H1 (cell line): ENCODE measurements around the gene GPA33. TPM values are rescaled to one million over a fixed set of nuclear protein-coding genes. Genes with fewer than 3 reads are reported as not detected.

Experiments used
- CTCF ChIA-PET: fragments of 300-600 bp; sonication (Branson Sonifier 250); formaldehyde crosslinking; loops from one replicate; lab custom pipeline; 2021; ENCODE audit not compliant: partially characterized antibody; lab: Charles Lee
- POLR2A ChIA-PET: fragments of 300-600 bp; sonication (Branson Sonifier 250); formaldehyde crosslinking; loops from one replicate; lab custom pipeline; 2021; ENCODE audit warnings: inconsistent platforms; ENCODE audit not compliant: partially characterized antibody; lab: Charles Lee
- DNase-seq, 2 experiments: peaks; one replicate each; pipeline versions ENCODE4 v3.0.0 to v3.0.0-alpha.2; 2010 to 2022; ENCODE audit warnings: low spot score in 2 of 2, low read depth in 1 of 2, mixed read lengths in 1 of 2
- FAIRE-seq: peaks from 2 replicates; lab custom pipeline; 2011; peaks lifted over from hg19 to GRCh38; lab: Jason Lieb, UNC
- H2AFZ ChIP-seq: 2 replicates; pipeline ENCODE4 v1.8.1; 2012; ENCODE audit warnings: low read length, inconsistent platforms
- H2AK5ac ChIP-seq: 2 replicates; pipeline ENCODE4 v1.6.1; 2013; ENCODE audit warnings: low read depth, low read length
- H2BK120ac ChIP-seq: replicated peaks from 2 replicates; pipeline ENCODE3; 2013; ENCODE audit warnings: low read depth, low read length, inconsistent platforms
- H2BK12ac ChIP-seq: 2 replicates; pipeline ENCODE4 v1.6.1; 2013; ENCODE audit warnings: low read depth, low read length
- H2BK15ac ChIP-seq: 2 replicates; pipeline ENCODE4 v1.6.1; 2013; ENCODE audit warnings: low read length
- H2BK20ac ChIP-seq: 2 replicates; pipeline ENCODE4 v1.6.1; 2013; ENCODE audit warnings: low read length
- H2BK5ac ChIP-seq: 2 replicates; pipeline ENCODE4 v1.6.1; 2013; ENCODE audit warnings: low read depth, low read length
- H3K14ac ChIP-seq: 2 replicates; pipeline ENCODE4 v1.6.1; 2013; ENCODE audit warnings: inconsistent platforms; ENCODE audit not compliant: insufficient read length
- H3K18ac ChIP-seq: 2 replicates; pipeline ENCODE4 v1.6.1; 2013; ENCODE audit warnings: low read length; ENCODE audit errors: extremely low read depth
- H3K23ac ChIP-seq: 2 replicates; pipeline ENCODE4 v1.6.1; 2013; ENCODE audit warnings: inconsistent platforms; ENCODE audit not compliant: insufficient read length
- H3K23me2 ChIP-seq: 2 replicates; pipeline ENCODE4 v1.6.1; 2013; ENCODE audit warnings: low read depth, low read length
- H3K27ac ChIP-seq: 2 replicates; pipeline ENCODE4 v1.6.1; 2011; ENCODE audit warnings: low read depth, low read length, inconsistent platforms
- H3K27me3 ChIP-seq, 4 experiments: replicated peaks in 1 of 4; 1 replicate in 1 of 4; 2 replicates in 3 of 4; pipeline versions ENCODE4 v1.6.1 to v1.8.1; 2011 to 2013; ENCODE audit warnings: low read length in 3 of 4, mild to moderate bottlenecking in 3 of 4, inconsistent platforms in 2 of 4, mixed read lengths in 2 of 4, moderate library complexity in 1 of 4; ENCODE audit not compliant: control insufficient read depth in 3 of 4, insufficient read depth in 3 of 4; ENCODE audit errors: extremely low read depth in 1 of 4
- H3K36me3 ChIP-seq, 4 experiments: 2 replicates each; pipeline versions ENCODE4 v1.6.1 to v1.8.1; 2011 to 2013; ENCODE audit warnings: mild to moderate bottlenecking in 4 of 4, low read length in 3 of 4, moderate library complexity in 2 of 4, control low read depth in 1 of 4, inconsistent platforms in 1 of 4; ENCODE audit not compliant: insufficient read depth in 4 of 4, control insufficient read depth in 2 of 4
- H3K4ac ChIP-seq: replicated peaks from 2 replicates; pipeline ENCODE3; 2013; ENCODE audit warnings: low read length, low read depth, mixed read lengths, inconsistent platforms; ENCODE audit not compliant: insufficient read length
- H3K4me1 ChIP-seq, 4 experiments: replicated peaks in 1 of 4; 1 replicate in 1 of 4; 2 replicates in 3 of 4; pipeline versions ENCODE4 v1.6.1 to v1.8.1; 2011 to 2013; ENCODE audit warnings: low read length in 3 of 4, inconsistent platforms in 2 of 4, mixed read lengths in 1 of 4; ENCODE audit not compliant: insufficient read depth in 4 of 4, control insufficient read depth in 3 of 4
- H3K4me2 ChIP-seq, 2 experiments: 2 replicates each; pipeline versions ENCODE4 v1.6.1 to v1.8.1; 2011 to 2013; ENCODE audit warnings: low read depth in 2 of 2, low read length in 2 of 2, control low read depth in 1 of 2, inconsistent platforms in 1 of 2, mild to moderate bottlenecking in 1 of 2; ENCODE audit not compliant: insufficient read depth in 1 of 2
- H3K4me3 ChIP-seq, 4 experiments: fragments of 200-600, 300-600 bp in 1 of 4; sonication (generic), shearing (Covaris generic), sonication (Bioruptor Twin) in 1 of 4; 2 replicates each; pipeline versions ENCODE4 v1.5.1 to v1.8.1; 2011 to 2016; ENCODE audit warnings: low read length in 4 of 4, low read depth in 3 of 4, control low read depth in 2 of 4, inconsistent platforms in 2 of 4, mild to moderate bottlenecking in 2 of 4, mixed read lengths in 1 of 4, moderate library complexity in 1 of 4; ENCODE audit not compliant: insufficient read depth in 2 of 4; ENCODE audit errors: extremely low read depth in 1 of 4
- H3K56ac ChIP-seq: replicated peaks from 2 replicates; pipeline ENCODE3; 2013; ENCODE audit warnings: low read depth, mild to moderate bottlenecking, mixed read lengths, low read length, inconsistent platforms; ENCODE audit not compliant: insufficient read length
- H3K79me1 ChIP-seq: 2 replicates; pipeline ENCODE4 v1.6.1; 2013; ENCODE audit warnings: low read depth, low read length, control low read depth
- H3K79me2 ChIP-seq, 2 experiments: 2 replicates each; pipeline versions ENCODE4 v1.6.1 to v1.8.1; 2012 to 2013; ENCODE audit warnings: low read length in 2 of 2, mild to moderate bottlenecking in 2 of 2, inconsistent platforms in 1 of 2; ENCODE audit not compliant: insufficient read depth in 2 of 2, control insufficient read depth in 1 of 2
- H3K9ac ChIP-seq, 4 experiments: replicated peaks in 1 of 4; 1 replicate in 1 of 4; 2 replicates in 3 of 4; pipeline versions ENCODE4 v1.6.1 to v1.8.1; 2011 to 2013; ENCODE audit warnings: low read depth in 3 of 4, low read length in 3 of 4, control low read depth in 2 of 4, mild to moderate bottlenecking in 2 of 4, moderate library complexity in 2 of 4, inconsistent platforms in 1 of 4; ENCODE audit errors: extremely low read depth in 1 of 4
- H3K9me3 ChIP-seq, 2 experiments: 2 replicates each; pipeline versions ENCODE4 v1.6.1 to v1.8.1; 2012 to 2013; ENCODE audit warnings: mild to moderate bottlenecking in 2 of 2, moderate library complexity in 2 of 2, control low read depth in 1 of 2, inconsistent platforms in 1 of 2, low read depth in 1 of 2, low read length in 1 of 2, mixed read lengths in 1 of 2; ENCODE audit not compliant: insufficient read depth in 2 of 2
- H4K20me1 ChIP-seq, 2 experiments: replicated peaks in 1 of 2; 2 replicates each; pipeline versions ENCODE3 to v1.8.1; 2011 to 2013; ENCODE audit warnings: inconsistent platforms in 2 of 2, low read length in 2 of 2, mild to moderate bottlenecking in 1 of 2; ENCODE audit not compliant: insufficient read depth in 2 of 2, control insufficient read depth in 1 of 2
- H4K5ac ChIP-seq: 2 replicates; pipeline ENCODE4 v1.6.1; 2013; ENCODE audit warnings: low read length, low read depth, mixed read lengths, inconsistent platforms; ENCODE audit not compliant: insufficient read length
- H4K8ac ChIP-seq: 2 replicates; pipeline ENCODE4 v1.8.0; 2013; ENCODE audit warnings: mild to moderate bottlenecking, moderate library complexity, low read length, inconsistent platforms; ENCODE audit not compliant: insufficient read depth; ENCODE audit errors: extremely low read depth
- H4K91ac ChIP-seq: replicated peaks from 2 replicates; pipeline ENCODE3; 2013; ENCODE audit warnings: low read length, mixed read lengths, inconsistent platforms; ENCODE audit not compliant: insufficient read length
- BACH1 ChIP-seq: IDR thresholded peaks from 2 replicates; pipeline ENCODE4 v1.6.1; 2012; ENCODE audit warnings: low read length, improper control_type of control experiment
- CHD1 ChIP-seq: IDR thresholded peaks from 2 replicates; pipeline ENCODE4 v1.6.1; 2012; ENCODE audit warnings: low read depth, low read length, improper control_type of control experiment
- CHD2 ChIP-seq: IDR thresholded peaks from 2 replicates; pipeline ENCODE4 v1.6.1; 2012; ENCODE audit warnings: low read length, improper control_type of control experiment
- CREB1 ChIP-seq: IDR thresholded peaks from 2 replicates; pipeline ENCODE4 v1.6.1; 2012; ENCODE audit warnings: inconsistent platforms
- EGR1 ChIP-seq: IDR thresholded peaks from 2 replicates; pipeline ENCODE4 v1.6.1; 2011; ENCODE audit warnings: low read depth, low read length, borderline replicate concordance
- GTF2F1 ChIP-seq: IDR thresholded peaks from 2 replicates; pipeline ENCODE4 v1.6.1; 2012; ENCODE audit warnings: low read depth, low read length, improper control_type of control experiment, borderline replicate concordance
- KDM5A ChIP-seq: fragments of 200-600 bp; IDR thresholded peaks from 2 replicates; pipeline ENCODE4 v1.7.1; 2012; ENCODE audit warnings: mild to moderate bottlenecking, low read length, inconsistent platforms, mixed read lengths
- NANOG ChIP-seq: IDR thresholded peaks from 2 replicates; pipeline ENCODE4 v1.6.1; 2011; ENCODE audit warnings: low read length, low read depth, mild to moderate bottlenecking, inconsistent platforms; ENCODE audit not compliant: insufficient read depth, poor library complexity, severe bottlenecking
- POLR2A ChIP-seq, 2 experiments: IDR thresholded peaks; 1 replicate in 1 of 2; 2 replicates in 1 of 2; pipeline ENCODE4 v1.6.1; 2011; ENCODE audit warnings: low read depth in 2 of 2, low read length in 2 of 2, mild to moderate bottlenecking in 2 of 2; ENCODE audit errors: control extremely low read depth in 1 of 2
- SP2 ChIP-seq: IDR thresholded peaks from 2 replicates; pipeline ENCODE4 v1.6.1; 2012; ENCODE audit warnings: mild to moderate bottlenecking, low read length, inconsistent platforms
- SP4 ChIP-seq: IDR thresholded peaks from 2 replicates; pipeline ENCODE4 v1.6.1; 2012; ENCODE audit warnings: low read length, inconsistent platforms
- TBP ChIP-seq: IDR thresholded peaks from 2 replicates; pipeline ENCODE4 v1.6.1; 2011; ENCODE audit warnings: low read depth, low read length, improper control_type of control experiment
- TCF12 ChIP-seq: IDR thresholded peaks from 2 replicates; pipeline ENCODE4 v1.6.1; 2011; ENCODE audit warnings: low read depth, mild to moderate bottlenecking, low read length
- USF2 ChIP-seq: IDR thresholded peaks from 2 replicates; pipeline ENCODE4 v1.6.1; 2011; ENCODE audit warnings: low read length, improper control_type of control experiment
- WGBS, 2 experiments: shearing (Covaris generic) in 1 of 2; methylation state at CpG; one replicate each; pipeline versions ENCODE4 v1.1.6 to v1.1.7; 2013 to 2015; ENCODE audit warnings: low lambda C conversion rate in 2 of 2, mixed read lengths in 2 of 2, inconsistent platforms in 1 of 2, low coverage in 1 of 2, missing lambda C conversion rate in 1 of 2; ENCODE audit not compliant: insufficient replicate concordance in 2 of 2, insufficient coverage in 1 of 2, insufficient read length in 1 of 2; ENCODE audit errors: extremely low coverage in 1 of 2, missing lambda C conversion rate in 1 of 2; 5-methylcytosine and 5-hydroxymethylcytosine counted together
- polyA plus RNA-seq, 7 experiments: library from polyadenylated mRNA; depleted of rRNA in 3 of 7; stranded (reverse) in 5 of 7; unstranded in 2 of 7; fragments of >200 nt in 5 of 7; fragments of 200-250 nt in 2 of 7; gene quantifications; 1 replicate in 5 of 7; 2 replicates in 1 of 7; 4 replicates in 1 of 7; pipeline versions ENCODE4 v1.2.1 to v1.2.3, GENCODE V29; 2011 to 2013; ENCODE audit warnings: missing spikeins in 2 of 7, mixed read lengths in 2 of 7
- total RNA-seq: library from RNA; stranded (reverse); fragmentation: NEBNext Ultra II Directional; extraction: Animal tissue kit (Norgen Biotek cat#: 25700); gene quantifications from 2 replicates; pipeline ENCODE4 v1.2.1, GENCODE V29; 2021

Gene GPA33
- total and polyA plus RNA-seq, 2 of the 8 experiments (the other 6 are each of a cell fraction or from before 2014, with no cell fraction given), result 0.19 to 0.67 TPM

GRCh38 chr1:167135281-167135840 lies 45.2 kb upstream of the GPA33 start:
- no peak for FAIRE-seq
- no peak overlapping the region for H4K5ac ChIP-seq
- H2BK15ac ChIP-seq, result no peak overlapping the region

More at GRCh38 chr1:167135281-167135840, 45.2 kb upstream of the GPA33 start:
- peak overlapping the region; percentile 83; the same call in 1 of the 2 replicates for H2BK20ac ChIP-seq
- TF ChIP-seq GTF2F1 (no peak), SP2 (no peak), EGR1 (no peak), TBP (no peak), USF2 (no peak), CHD2 (no peak), NANOG (no peak), POLR2A (IDR thresholded peaks at IDR 0.05; ENCODE audit: control extremely low read depth in 1 of 2, low read depth in 2 of 2, low read length in 2 of 2) (no peak), TCF12 (no peak), CREB1 (no peak), SP4 (no peak), BACH1 (no peak), CHD1 (no peak), KDM5A (no peak)
- no peaks in the 10 kb centered on the region for H3K79me1 ChIP-seq
- no peak overlapping the region for H2AFZ ChIP-seq
- H4K91ac ChIP-seq, result peak overlapping the region; percentile 95
- H3K23ac ChIP-seq, result no peak overlapping the region
- DNase-seq, result no peak
- H2BK120ac ChIP-seq, result peak overlapping the region; percentile 41
- H3K14ac ChIP-seq, result no peak overlapping the region
- WGBS, 2 experiments, result 82% methylated on average over 4 of the region's 4 CpGs; no CpG with 5 or more reads in 1 of the 2 experiments
- no peak overlapping the region for H3K56ac ChIP-seq
- H2BK5ac ChIP-seq, result peak overlapping the region; percentile 13; the same call in 1 of the 2 replicates
- H3K23me2 ChIP-seq, result no peaks in the 10 kb centered on the region
- CTCF ChIA-PET, result interaction anchor here (0.9 to 9.3 kb wide), 13 partner anchors 11 to 85 kb away, joined by 3 to 81 read pairs (median 4); no protein-coding TSS in a partner anchor
- no peaks in the 10 kb centered on the region for H3K79me2 ChIP-seq
- H3K9ac ChIP-seq, result no peak overlapping the region
- H3K4me1 ChIP-seq, result peaks cover 2 to 18% (median 11%) of the 10 kb centered on the region in 4 experiments; a peak in 5 of 7 replicates
- 0 out of 2 replicates have a peak overlapping the region, but pooled peaks have one; percentile 13 for H2BK12ac ChIP-seq
- H3K27me3 ChIP-seq, result no peaks in the 10 kb centered on the region
- H3K4me2 ChIP-seq, result no peak overlapping the region
- no peaks in the 10 kb centered on the region for H3K36me3 ChIP-seq
- no peak overlapping the region for H3K27ac ChIP-seq
- no peaks in the 10 kb centered on the region for H4K20me1 ChIP-seq
- H3K4ac ChIP-seq, result no peak overlapping the region
- POLR2A ChIA-PET, result interaction anchor here (1.3 to 3.9 kb wide), 4 partner anchors 10 to 84 kb away, joined by 3 to 20 read pairs (median 6); no protein-coding TSS in a partner anchor
- H2AK5ac ChIP-seq, result 0 out of 2 replicates have a peak overlapping the region, but pooled peaks have one; percentile 4
- H3K9me3 ChIP-seq, result no peaks in the 10 kb centered on the region
- H4K8ac ChIP-seq, result no peak overlapping the region
- H3K18ac ChIP-seq, result peak overlapping the region; percentile 74; the same call in 1 of the 2 replicates
- H3K4me3 ChIP-seq, result no peak overlapping the region
